Measurements from ENCODE around the gene CSKMT. TPM values are rescaled to one million over a fixed set of nuclear protein-coding genes. Genes with fewer than 3 reads are reported as not detected.
"Not testable (repeated sequence)": the region's sequence is repeated elsewhere in the genome, so short reads cannot be mapped to it uniquely, and the experiment has no call there.

CSKMT gene
- total RNA-seq, 4 donors from 2014 or later = 1.1 to 10.5 (median 7.0) TPM

DNA sequence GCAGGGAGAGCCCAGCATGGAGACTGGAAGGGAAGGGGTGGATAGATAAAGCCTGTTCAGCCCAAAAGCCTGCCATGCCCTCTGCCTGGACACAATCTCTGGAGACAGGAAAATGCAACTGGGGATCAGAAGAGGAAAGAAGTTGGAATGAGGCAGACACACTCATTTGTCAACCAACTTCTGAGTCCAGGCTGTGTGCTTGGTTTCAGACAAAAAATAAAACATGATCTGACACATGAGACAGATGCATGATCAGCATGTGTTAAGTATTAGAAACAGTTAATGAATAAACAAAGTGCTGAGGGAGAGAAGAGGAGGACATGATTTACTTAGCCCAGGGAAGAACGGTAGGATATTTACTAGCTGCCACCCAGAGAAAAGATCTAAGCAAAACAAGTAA lies 23.4 kb downstream of the CSKMT start:
- no peaks in the 10 kb centered on the region for H3K9me3 ChIP-seq
- H3K27me3 ChIP-seq = peaks cover 0 to 10% (median 0%) of the 10 kb centered on the region in 4 donors
- intact Hi-C loops (cut with DNase I) = no loop called here
- TF ChIP-seq POLR2A (IDR thresholded peaks at IDR 0.05) = no peak
- TF ChIP-seq CTCF (IDR thresholded peaks at IDR 0.05) = no peak
- no peak for DNase-seq
- H3K4me1 ChIP-seq = peaks cover 0 to 40% (median 8%) of the 10 kb centered on the region in 3 donors
- H3K36me3 ChIP-seq = peaks cover 8 to 35% (median 9%) of the 10 kb centered on the region in 3 donors
- WGBS, 2 donors = 30 to 31% methylated on average over 1 of the region's 1 CpG
- peak overlapping the region in 3 of 4 donors; percentile 26 to 58 (median 36) for H3K4me3 ChIP-seq
- peak overlapping the region in 3 of 4 donors; percentile 55 to 75 (median 70) for H3K27ac ChIP-seq

DNA sequence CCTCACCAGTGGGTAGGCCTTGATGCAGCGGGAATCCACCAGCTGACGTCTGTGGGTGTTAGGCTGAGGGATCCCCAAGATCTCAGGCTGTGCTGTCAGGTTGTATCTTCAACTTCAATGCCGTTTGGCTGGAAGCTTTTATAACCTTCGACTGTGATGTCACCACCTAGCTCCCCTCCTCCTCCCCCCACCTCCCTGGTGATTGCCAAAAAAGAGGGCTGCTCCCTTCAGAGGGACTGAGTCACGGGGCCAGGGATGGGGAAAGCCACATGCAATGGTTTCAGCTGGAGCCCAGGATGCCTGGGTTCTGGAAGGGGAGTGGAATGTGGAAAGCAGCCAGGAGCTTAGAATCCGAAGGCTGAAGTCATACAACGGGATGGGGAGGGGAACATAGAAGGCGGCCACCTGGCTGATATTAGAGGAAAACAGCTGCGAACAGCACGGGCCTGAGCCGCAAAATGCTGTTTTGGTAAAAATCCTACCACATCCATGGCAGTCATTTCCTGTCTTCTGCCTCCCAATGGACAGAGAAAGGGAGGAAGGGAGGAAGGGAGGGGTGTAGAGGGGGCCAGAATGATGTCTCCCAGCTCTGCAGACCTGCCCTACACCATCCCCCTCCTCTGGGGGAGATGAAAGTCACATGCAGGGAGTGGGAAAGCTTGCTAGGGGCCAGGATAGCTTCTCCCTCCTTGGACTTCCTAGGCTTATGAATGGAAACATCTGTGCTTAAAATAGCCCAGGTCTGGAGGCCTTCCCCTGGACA lies 24.5 kb downstream of the CSKMT start, which contains the start of gene LRRN4CL:
LRRN4CL (minus strand) TSS at position 110 of the 763 bp plus-strand sequence. CDS start 1,022 bp downstream, outside the sequence.
- intact Hi-C loops (cut with DNase I) = no loop called here
- Histone ChIP-seq H3K9me3 (no peaks in the 10 kb centered on the region), H3K36me3 (peaks cover 8 to 35% (median 9%) of the 10 kb centered on the region in 3 donors), H3K27ac (peak within 1 kb of the TSS; percentile 40 to 87 (median 65)), H3K27me3 (peaks cover 0 to 10% (median 0%) of the 10 kb centered on the region in 4 donors), H3K4me3 (peak within 1 kb of the TSS in 3 of 4 donors; percentile 26 to 58 (median 36)), H3K4me1 (peaks cover 0 to 51% (median 13%) of the 10 kb centered on the region in 3 donors)
- 29 to 34% methylated on average over 8 to 9 of the region's 11 CpGs for WGBS, 2 donors
- TF ChIP-seq CTCF (IDR thresholded peaks at IDR 0.05) = no peak
- peak in 2 of 4 donors; percentile 34 to 43 for TF ChIP-seq POLR2A (IDR thresholded peaks at IDR 0.05)
- DNase-seq = no peak

- peaks cover 8 to 47% (median 9%) of the 10 kb centered on the region in 3 donors for H3K36me3 ChIP-seq
- 36 to 58% methylated on average over 4 of the region's 4 CpGs for WGBS, 2 donors
- intact Hi-C loops (cut with DNase I) = not testable (repeated sequence)
Observed at GRCh38 chr11:62693624-62694023, 28.5 kb downstream of the CSKMT start.

DNA sequence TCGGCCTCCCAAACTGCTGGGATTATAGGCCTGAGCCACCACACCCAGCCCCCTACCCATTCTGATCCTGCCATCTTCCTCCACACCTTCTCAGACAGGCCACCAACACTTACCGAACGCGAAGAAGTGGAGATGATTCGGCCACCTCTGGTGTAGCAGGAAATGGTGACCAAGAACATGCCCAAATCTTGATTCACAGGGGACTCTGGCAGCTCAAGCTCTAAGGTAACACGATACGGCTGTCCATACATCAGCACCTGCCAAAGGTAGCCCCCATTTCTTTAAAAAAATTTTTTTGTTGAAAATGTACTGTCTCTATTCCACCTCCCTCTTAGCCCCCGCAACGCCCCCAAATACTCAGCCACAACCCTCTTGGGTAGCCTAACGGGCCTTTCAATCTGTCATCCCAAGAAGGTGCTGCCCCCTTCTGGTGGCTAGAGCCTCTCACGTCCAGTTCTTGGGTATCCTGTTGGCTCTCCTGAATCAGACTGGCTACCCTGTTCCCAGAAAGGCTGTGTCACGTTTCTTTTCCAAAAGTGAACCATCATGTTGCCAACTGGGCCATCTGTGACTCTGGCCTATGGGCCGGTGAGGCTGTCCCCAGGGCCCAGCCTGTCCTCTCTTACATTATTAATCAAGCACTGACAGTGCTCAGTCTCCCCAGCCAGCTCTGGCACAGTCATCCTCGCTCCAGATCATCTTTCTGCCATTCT lies 29.5 kb downstream of the CSKMT start:
- no peak for DNase-seq
- no peak for TF ChIP-seq POLR2A (IDR thresholded peaks at IDR 0.05)
- TF ChIP-seq CTCF (IDR thresholded peaks at IDR 0.05) = peak; percentile 62 to 82 (median 72)
- 34 to 55% methylated on average over 10 to 13 of the region's 14 CpGs for WGBS, 2 donors
- Histone ChIP-seq H3K27ac (peak overlapping the region in 1 of 4 donors; percentile 25), H3K27me3 (no peaks in the 10 kb centered on the region), H3K9me3 (no peaks in the 10 kb centered on the region), H3K4me1 (peaks cover 0 to 36% (median 17%) of the 10 kb centered on the region in 3 donors), H3K36me3 (peaks cover 8 to 54% (median 9%) of the 10 kb centered on the region in 3 donors), H3K4me3 (no peak overlapping the region)
- intact Hi-C loops (cut with DNase I) = no loop called here

More at GRCh38 chr11:62693624-62694023, 28.5 kb downstream of the CSKMT start:
- not testable (repeated sequence) for H3K27me3 ChIP-seq, H3K4me3 ChIP-seq, H3K9me3 ChIP-seq, DNase-seq
- H3K27ac ChIP-seq = peak overlapping the region in 3 of 4 donors; percentile 3 to 55 (median 25)
- peaks cover 0 to 45% (median 17%) of the 10 kb centered on the region in 3 donors for H3K4me1 ChIP-seq

DNA sequence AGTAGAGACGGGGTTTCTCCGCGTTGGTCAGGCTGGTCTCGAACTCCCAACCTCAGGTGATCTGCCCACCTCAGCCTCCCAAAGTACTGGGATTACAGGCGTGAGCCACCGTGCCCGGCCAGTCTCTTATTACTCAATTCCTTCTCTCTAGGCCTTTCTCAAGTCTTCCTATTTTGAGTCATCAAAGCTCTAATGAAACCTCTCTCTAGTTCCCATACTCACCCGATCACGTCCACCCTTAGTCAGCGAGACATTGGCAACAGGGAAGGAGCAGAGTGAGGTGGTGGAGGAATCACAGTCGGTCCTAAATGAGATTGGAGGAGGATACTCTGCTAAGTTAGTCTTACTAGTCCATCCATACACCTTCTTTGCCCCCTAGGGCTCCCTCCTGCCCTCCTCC lies 37.1 kb downstream of the CSKMT start:
- Histone ChIP-seq H3K9me3 (no peaks in the 10 kb centered on the region), H3K36me3 (peaks cover 0 to 34% (median 0%) of the 10 kb centered on the region in 3 donors), H3K27me3 (no peaks in the 10 kb centered on the region), H3K4me3 (no peak overlapping the region), H3K4me1 (peaks cover 15 to 26% (median 18%) of the 10 kb centered on the region in 3 donors), H3K27ac (peak overlapping the region in 2 of 4 donors; percentile 29)
- DNase-seq = no peak
- no peak for TF ChIP-seq POLR2A (IDR thresholded peaks at IDR 0.05)
- no peak for TF ChIP-seq CTCF (IDR thresholded peaks at IDR 0.05)
- intact Hi-C loops (cut with DNase I) = no loop called here
- 74 to 76% methylated on average over 10 to 11 of the region's 11 CpGs for WGBS, 2 donors

GRCh38 chr11:62703921-62704320 lies 38.8 kb downstream of the CSKMT start:
- WGBS, 2 donors = 81 to 86% methylated on average over 4 of the region's 4 CpGs
- Histone ChIP-seq H3K4me1 (peaks cover 21 to 43% (median 26%) of the 10 kb centered on the region in 3 donors), H3K36me3 (peaks cover 0 to 28% (median 0%) of the 10 kb centered on the region in 3 donors)
- H3K27ac ChIP-seq; intact Hi-C loops (cut with DNase I); H3K27me3 ChIP-seq; H3K4me3 ChIP-seq; H3K9me3 ChIP-seq; DNase-seq: not testable (repeated sequence)

Data from esophagus squamous epithelium (tissue), 5 donors.